Mesothelial cell of epicardium (in vitro differentiated cells): ENCODE data around the gene LHX4. TPM values are rescaled to one million over a fixed set of nuclear protein-coding genes. Genes with fewer than 3 reads are reported as not detected.
A peak's percentile ranks its signal among the peaks of the same experiment; 100 is the strongest.

Experiments used
- DNase-seq, 2 experiments: peaks; one replicate each; pipeline ENCODE4 v3.0.0; 2021; ENCODE audit warnings: low spot score in 2 of 2; ENCODE audit not compliant: unreplicated experiment in 2 of 2
- H3K27ac Mint-ChIP-seq: 2 replicates; pipeline ENCODE4 v1.8.0; 2021; ENCODE audit warnings: mixed read lengths
- H3K27me3 Mint-ChIP-seq: 2 replicates; pipeline ENCODE4 v1.8.0; 2021; ENCODE audit warnings: low read depth, mixed read lengths
- H3K36me3 Mint-ChIP-seq: 2 replicates; pipeline ENCODE4 v1.8.0; 2021; ENCODE audit warnings: mixed read lengths
- H3K4me1 Mint-ChIP-seq: 2 replicates; pipeline ENCODE4 v1.8.0; 2021; ENCODE audit warnings: mixed read lengths
- H3K4me3 Mint-ChIP-seq: 2 replicates; pipeline ENCODE4 v1.8.0; 2021; ENCODE audit warnings: mild to moderate bottlenecking, moderate library complexity, mixed read lengths
- H3K9me3 Mint-ChIP-seq: 2 replicates; pipeline ENCODE4 v1.8.0; 2021; ENCODE audit warnings: mixed read lengths
- total RNA-seq: library from RNA; stranded (reverse); gene quantifications from 3 replicates; pipeline ENCODE4 v1.2.1, GENCODE V29; 2021
- TF ChIP-seq, protein P1 (sequence below): fragments of 200-600 bp; sonication (generic); IDR thresholded peaks from one replicate; pipeline ENCODE4 v1.5.0; 2021; ENCODE audit warnings: antibody characterized with exemption; ENCODE audit not compliant: unreplicated experiment

Gene LHX4
- total RNA-seq, 1 donor from 2014 or later, result 0.54 TPM

DNA sequence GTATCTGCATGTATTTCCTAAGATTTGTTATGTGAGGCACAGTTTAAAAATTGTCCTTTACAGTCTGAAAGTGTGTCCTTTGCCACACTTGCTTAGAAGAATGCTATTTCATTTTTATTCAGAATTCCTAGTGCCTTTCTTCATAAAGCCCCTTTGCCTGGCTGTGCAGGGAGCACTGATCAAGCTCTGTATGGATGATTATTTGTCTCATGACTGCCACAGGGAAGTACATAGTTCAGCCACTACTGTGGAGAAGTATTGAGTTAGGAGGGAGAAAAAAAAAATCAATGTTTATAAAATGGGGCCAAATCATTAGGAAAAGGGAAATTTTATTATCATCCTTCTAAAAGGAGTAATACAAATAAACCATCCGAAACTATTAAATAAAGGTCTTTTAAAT, 51.4 kb downstream of the LHX4 start:
- H3K4me1 Mint-ChIP-seq, result peaks cover 31% of the 10 kb centered on the region
- H3K4me3 Mint-ChIP-seq, result no peak overlapping the region
- DNase-seq, result no peak
- TF ChIP-seq, protein P1, sequence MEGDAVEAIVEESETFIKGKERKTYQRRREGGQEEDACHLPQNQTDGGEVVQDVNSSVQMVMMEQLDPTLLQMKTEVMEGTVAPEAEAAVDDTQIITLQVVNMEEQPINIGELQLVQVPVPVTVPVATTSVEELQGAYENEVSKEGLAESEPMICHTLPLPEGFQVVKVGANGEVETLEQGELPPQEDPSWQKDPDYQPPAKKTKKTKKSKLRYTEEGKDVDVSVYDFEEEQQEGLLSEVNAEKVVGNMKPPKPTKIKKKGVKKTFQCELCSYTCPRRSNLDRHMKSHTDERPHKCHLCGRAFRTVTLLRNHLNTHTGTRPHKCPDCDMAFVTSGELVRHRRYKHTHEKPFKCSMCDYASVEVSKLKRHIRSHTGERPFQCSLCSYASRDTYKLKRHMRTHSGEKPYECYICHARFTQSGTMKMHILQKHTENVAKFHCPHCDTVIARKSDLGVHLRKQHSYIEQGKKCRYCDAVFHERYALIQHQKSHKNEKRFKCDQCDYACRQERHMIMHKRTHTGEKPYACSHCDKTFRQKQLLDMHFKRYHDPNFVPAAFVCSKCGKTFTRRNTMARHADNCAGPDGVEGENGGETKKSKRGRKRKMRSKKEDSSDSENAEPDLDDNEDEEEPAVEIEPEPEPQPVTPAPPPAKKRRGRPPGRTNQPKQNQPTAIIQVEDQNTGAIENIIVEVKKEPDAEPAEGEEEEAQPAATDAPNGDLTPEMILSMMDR, result no peak
- no peak overlapping the region for H3K27ac Mint-ChIP-seq
- no peaks in the 10 kb centered on the region for H3K9me3 Mint-ChIP-seq
- no peaks in the 10 kb centered on the region for H3K27me3 Mint-ChIP-seq
- H3K36me3 Mint-ChIP-seq, result peaks cover 19% of the 10 kb centered on the region

DNA sequence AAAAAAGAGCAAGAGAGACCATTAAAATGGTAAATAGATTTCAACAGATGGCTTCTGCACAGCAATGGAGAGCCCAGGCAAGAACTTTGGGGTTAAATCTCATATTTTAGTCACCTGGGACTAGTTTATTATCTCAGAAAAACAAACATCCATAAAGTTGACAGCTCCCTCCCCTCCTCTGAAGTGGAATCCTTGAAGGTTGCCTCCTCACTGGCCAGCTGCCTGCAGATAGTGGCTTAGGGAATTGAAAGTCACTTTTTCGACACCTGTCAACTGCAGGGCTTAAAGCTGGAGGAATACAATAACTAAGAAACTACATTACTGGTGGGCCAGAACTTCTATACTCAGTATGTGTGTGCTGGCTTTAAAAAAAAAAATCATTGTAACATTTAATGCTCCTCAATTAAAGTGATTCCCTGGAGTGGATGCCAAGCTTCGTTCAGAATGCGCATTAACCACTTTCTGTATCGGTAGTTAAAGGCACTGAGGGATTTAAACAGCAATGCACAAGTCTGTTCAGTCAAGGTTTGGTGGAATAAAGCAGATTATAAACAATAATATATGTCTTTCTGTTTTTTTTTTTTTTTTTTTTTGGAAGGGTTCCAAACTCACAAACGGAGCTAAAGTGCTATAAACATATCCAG, 52.5 kb downstream of the LHX4 start:
- TF ChIP-seq, protein P1, result no peak
- DNase-seq, result no peak

DNA sequence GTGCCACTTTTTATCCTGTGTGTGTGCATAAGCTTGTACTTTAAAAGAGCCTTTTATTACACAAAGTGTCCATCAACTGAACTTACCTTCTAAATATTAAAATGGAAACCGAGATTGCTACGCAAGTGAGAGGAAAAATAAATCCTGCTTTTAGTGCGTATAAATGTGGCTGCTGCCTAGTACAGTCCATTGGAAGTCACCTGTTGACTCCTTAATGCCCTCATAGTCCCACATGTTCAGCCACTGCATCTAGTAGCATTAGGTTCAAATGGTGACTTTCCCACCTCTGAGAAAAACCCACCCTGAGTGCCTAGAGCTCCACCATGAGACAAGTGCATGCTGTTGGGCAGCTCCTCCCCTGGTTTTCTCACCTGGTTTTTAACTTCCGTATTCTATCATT, 53.0 kb downstream of the LHX4 start:
- Mint-ChIP-seq H3K4me1 (peaks cover 23% of the 10 kb centered on the region), H3K36me3 (peaks cover 19% of the 10 kb centered on the region), H3K27me3 (no peaks in the 10 kb centered on the region), H3K27ac (peak overlapping the region; percentile 21), H3K9me3 (no peaks in the 10 kb centered on the region), H3K4me3 (no peak overlapping the region)
- no peak for DNase-seq
- TF ChIP-seq, protein P1, result no peak

More for the DNA sequence above, 52.5 kb downstream of the LHX4 start:
- Mint-ChIP-seq H3K9me3 (no peaks in the 10 kb centered on the region), H3K36me3 (peaks cover 19% of the 10 kb centered on the region), H3K27me3 (no peaks in the 10 kb centered on the region), H3K4me1 (peaks cover 23% of the 10 kb centered on the region), H3K27ac (peak overlapping the region; percentile 65), H3K4me3 (no peak overlapping the region)

DNA sequence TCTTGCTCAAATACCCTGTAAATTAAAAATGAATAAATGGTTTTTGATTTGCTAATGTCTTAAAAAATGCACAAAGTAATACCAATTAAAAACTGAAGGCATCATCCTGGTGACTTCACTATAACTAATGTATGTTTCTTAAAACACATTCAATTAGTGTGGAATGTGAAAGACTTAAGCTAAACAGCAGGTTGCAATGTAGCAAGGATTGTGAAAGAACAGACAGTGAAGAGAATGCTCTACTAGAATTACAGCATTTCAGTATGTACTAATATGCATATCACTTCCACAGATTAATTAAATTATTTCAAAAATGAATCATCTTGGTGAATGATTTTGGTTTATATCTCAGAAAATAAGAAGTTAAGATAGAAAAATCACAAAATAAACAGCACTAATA, 56.4 kb downstream of the LHX4 start:
- Mint-ChIP-seq H3K36me3 (peaks cover 9% of the 10 kb centered on the region), H3K27me3 (no peaks in the 10 kb centered on the region), H3K9me3 (no peaks in the 10 kb centered on the region), H3K27ac (no peak overlapping the region), H3K4me3 (no peak overlapping the region), H3K4me1 (peaks cover 34% of the 10 kb centered on the region)
- no peak for DNase-seq
- TF ChIP-seq, protein P1, result no peak

DNA sequence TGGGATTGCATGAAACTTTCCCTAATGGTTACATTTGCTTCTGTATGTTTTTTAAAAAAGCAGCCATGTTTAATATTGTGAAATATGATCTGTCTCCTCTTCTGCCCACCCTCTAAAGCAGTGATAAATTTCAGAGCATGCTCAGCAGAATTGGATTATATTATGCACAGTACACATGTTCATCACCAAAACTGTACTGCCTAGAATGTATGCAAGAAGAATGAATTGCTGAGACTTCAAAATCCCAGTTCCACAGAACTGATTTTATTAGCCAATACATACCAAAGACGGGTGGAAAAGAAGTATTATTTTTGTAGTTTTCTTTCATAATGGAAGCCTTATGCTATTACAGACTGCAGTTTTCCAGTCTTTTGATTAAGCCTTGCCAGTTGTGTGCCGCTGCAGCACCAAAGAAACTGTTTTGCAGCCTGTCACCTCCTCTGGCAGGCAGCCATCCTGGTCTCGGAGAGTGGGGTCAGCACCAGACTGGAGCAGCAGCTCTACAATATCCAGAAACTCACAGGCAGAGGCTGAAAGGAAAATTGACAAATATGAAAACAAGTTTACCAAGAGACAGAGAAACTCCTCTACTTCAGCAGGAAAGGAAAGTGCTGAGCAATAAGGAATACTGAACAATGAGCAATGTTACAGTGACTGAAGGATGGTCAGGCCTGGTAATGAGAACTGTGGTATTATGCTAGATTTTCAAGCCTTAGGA, 58.1 kb downstream of the LHX4 start:
- H3K4me1 Mint-ChIP-seq, result peaks cover 20% of the 10 kb centered on the region
- H3K27ac Mint-ChIP-seq, result peak overlapping the region; percentile 80
- peaks cover 17% of the 10 kb centered on the region for H3K36me3 Mint-ChIP-seq
- TF ChIP-seq, protein P1, result no peak
- H3K4me3 Mint-ChIP-seq, result peak overlapping the region; percentile 15
- no peaks in the 10 kb centered on the region for H3K27me3 Mint-ChIP-seq
- DNase-seq, result no peak
- H3K9me3 Mint-ChIP-seq, result peaks cover 13% of the 10 kb centered on the region
